ENCODE results near the gene XIRP1.
"Not testable (repeated sequence)": the region's sequence is repeated elsewhere in the genome, so short reads cannot be mapped to it uniquely, and the experiment has no call there.

XIRP1 gene

GRCh38 chr3:39185959-39186691 is 6.3 kb downstream of the XIRP1 start:
- no peak for DNase-seq

- no peak for DNase-seq
Observed at GRCh38 chr3:39185326-39185958, 7.0 kb downstream of the XIRP1 start.

GRCh38 chr3:39184968-39185285 is 7.5 kb downstream of the XIRP1 start:
- no peak for DNase-seq

- DNase-seq: no peak
Observed at GRCh38 chr3:39184081-39184967, 8.1 kb downstream of the XIRP1 start.

GRCh38 chr3:39183211-39184080 is 8.9 kb downstream of the XIRP1 start:
- DNase-seq: no peak

- no peak for DNase-seq
Observed at GRCh38 chr3:39181408-39182335, 10.7 kb downstream of the XIRP1 start.

GRCh38 chr3:39180546-39181346 is 11.6 kb downstream of the XIRP1 start:
- DNase-seq: peak; percentile 91

- peak; percentile 20 for DNase-seq
Observed at GRCh38 chr3:39180183-39180545, 12.2 kb downstream of the XIRP1 start.

- DNase-seq: peak; percentile 29
Observed at GRCh38 chr3:39178553-39178952, 13.8 kb downstream of the XIRP1 start.

- DNase-seq: peak; percentile 85
Observed at GRCh38 chr3:39177708-39178332, 14.6 kb downstream of the XIRP1 start.

GRCh38 chr3:39176025-39176714 is 16.2 kb downstream of the XIRP1 start:
- DNase-seq: no peak

- no peak for DNase-seq
Observed at GRCh38 chr3:39173318-39174125, 18.9 kb downstream of the XIRP1 start.

- DNase-seq: no peak
Observed at GRCh38 chr3:39171860-39172259, 20.5 kb downstream of the XIRP1 start.

- not testable (repeated sequence) for DNase-seq
Observed at GRCh38 chr3:39170877-39171276, 21.5 kb downstream of the XIRP1 start.

- DNase-seq: no peak
Observed at GRCh38 chr3:39170461-39170860, 21.9 kb downstream of the XIRP1 start.

- no peak for DNase-seq
Observed at GRCh38 chr3:39169712-39170111, 22.7 kb downstream of the XIRP1 start.

- no peak for DNase-seq
Observed at GRCh38 chr3:39168156-39168780, 24.1 kb downstream of the XIRP1 start.

- DNase-seq: no peak
Observed at GRCh38 chr3:39166932-39167532, 25.4 kb downstream of the XIRP1 start.
